H1 (cell line): ENCODE data around the gene RNASE4. TPM values are rescaled to one million over a fixed set of nuclear protein-coding genes. Genes with fewer than 3 reads are reported as not detected.

Experiments
- CTCF ChIA-PET: fragments of 300-600 bp; sonication (Branson Sonifier 250); formaldehyde crosslinking; loops from one replicate; lab custom pipeline; 2021; ENCODE audit not compliant: partially characterized antibody; lab: Charles Lee
- POLR2A ChIA-PET: fragments of 300-600 bp; sonication (Branson Sonifier 250); formaldehyde crosslinking; loops from one replicate; lab custom pipeline; 2021; ENCODE audit warnings: inconsistent platforms; ENCODE audit not compliant: partially characterized antibody; lab: Charles Lee
- DNase-seq, 2 experiments: peaks; one replicate each; pipeline versions ENCODE4 v3.0.0 to v3.0.0-alpha.2; 2010 to 2022; ENCODE audit warnings: low spot score in 2 of 2, low read depth in 1 of 2, mixed read lengths in 1 of 2
- FAIRE-seq: peaks from 2 replicates; lab custom pipeline; 2011; peaks lifted over from hg19 to GRCh38; lab: Jason Lieb, UNC
- H2AFZ ChIP-seq: 2 replicates; pipeline ENCODE4 v1.8.1; 2012; ENCODE audit warnings: low read length, inconsistent platforms
- H2AK5ac ChIP-seq: 2 replicates; pipeline ENCODE4 v1.6.1; 2013; ENCODE audit warnings: low read depth, low read length
- H2BK120ac ChIP-seq: replicated peaks from 2 replicates; pipeline ENCODE3; 2013; ENCODE audit warnings: low read depth, low read length, inconsistent platforms
- H2BK12ac ChIP-seq: 2 replicates; pipeline ENCODE4 v1.6.1; 2013; ENCODE audit warnings: low read depth, low read length
- H2BK15ac ChIP-seq: 2 replicates; pipeline ENCODE4 v1.6.1; 2013; ENCODE audit warnings: low read length
- H2BK20ac ChIP-seq: 2 replicates; pipeline ENCODE4 v1.6.1; 2013; ENCODE audit warnings: low read length
- H2BK5ac ChIP-seq: 2 replicates; pipeline ENCODE4 v1.6.1; 2013; ENCODE audit warnings: low read depth, low read length
- H3K14ac ChIP-seq: 2 replicates; pipeline ENCODE4 v1.6.1; 2013; ENCODE audit warnings: inconsistent platforms; ENCODE audit not compliant: insufficient read length
- H3K18ac ChIP-seq: 2 replicates; pipeline ENCODE4 v1.6.1; 2013; ENCODE audit warnings: low read length; ENCODE audit errors: extremely low read depth
- H3K23ac ChIP-seq: 2 replicates; pipeline ENCODE4 v1.6.1; 2013; ENCODE audit warnings: inconsistent platforms; ENCODE audit not compliant: insufficient read length
- H3K23me2 ChIP-seq: 2 replicates; pipeline ENCODE4 v1.6.1; 2013; ENCODE audit warnings: low read depth, low read length
- H3K27ac ChIP-seq: 2 replicates; pipeline ENCODE4 v1.6.1; 2011; ENCODE audit warnings: low read depth, low read length, inconsistent platforms
- H3K27me3 ChIP-seq, 4 experiments: replicated peaks in 1 of 4; 1 replicate in 1 of 4; 2 replicates in 3 of 4; pipeline versions ENCODE4 v1.6.1 to v1.8.1; 2011 to 2013; ENCODE audit warnings: low read length in 3 of 4, mild to moderate bottlenecking in 3 of 4, inconsistent platforms in 2 of 4, mixed read lengths in 2 of 4, moderate library complexity in 1 of 4; ENCODE audit not compliant: control insufficient read depth in 3 of 4, insufficient read depth in 3 of 4; ENCODE audit errors: extremely low read depth in 1 of 4
- H3K36me3 ChIP-seq, 4 experiments: 2 replicates each; pipeline versions ENCODE4 v1.6.1 to v1.8.1; 2011 to 2013; ENCODE audit warnings: mild to moderate bottlenecking in 4 of 4, low read length in 3 of 4, moderate library complexity in 2 of 4, control low read depth in 1 of 4, inconsistent platforms in 1 of 4; ENCODE audit not compliant: insufficient read depth in 4 of 4, control insufficient read depth in 2 of 4
- H3K4ac ChIP-seq: replicated peaks from 2 replicates; pipeline ENCODE3; 2013; ENCODE audit warnings: low read length, low read depth, mixed read lengths, inconsistent platforms; ENCODE audit not compliant: insufficient read length
- H3K4me1 ChIP-seq, 4 experiments: replicated peaks in 1 of 4; 1 replicate in 1 of 4; 2 replicates in 3 of 4; pipeline versions ENCODE4 v1.6.1 to v1.8.1; 2011 to 2013; ENCODE audit warnings: low read length in 3 of 4, inconsistent platforms in 2 of 4, mixed read lengths in 1 of 4; ENCODE audit not compliant: insufficient read depth in 4 of 4, control insufficient read depth in 3 of 4
- H3K4me2 ChIP-seq, 2 experiments: 2 replicates each; pipeline versions ENCODE4 v1.6.1 to v1.8.1; 2011 to 2013; ENCODE audit warnings: low read depth in 2 of 2, low read length in 2 of 2, control low read depth in 1 of 2, inconsistent platforms in 1 of 2, mild to moderate bottlenecking in 1 of 2; ENCODE audit not compliant: insufficient read depth in 1 of 2
- H3K4me3 ChIP-seq, 4 experiments: fragments of 200-600, 300-600 bp in 1 of 4; sonication (generic), shearing (Covaris generic), sonication (Bioruptor Twin) in 1 of 4; 2 replicates each; pipeline versions ENCODE4 v1.5.1 to v1.8.1; 2011 to 2016; ENCODE audit warnings: low read length in 4 of 4, low read depth in 3 of 4, control low read depth in 2 of 4, inconsistent platforms in 2 of 4, mild to moderate bottlenecking in 2 of 4, mixed read lengths in 1 of 4, moderate library complexity in 1 of 4; ENCODE audit not compliant: insufficient read depth in 2 of 4; ENCODE audit errors: extremely low read depth in 1 of 4
- H3K56ac ChIP-seq: replicated peaks from 2 replicates; pipeline ENCODE3; 2013; ENCODE audit warnings: low read depth, mild to moderate bottlenecking, mixed read lengths, low read length, inconsistent platforms; ENCODE audit not compliant: insufficient read length
- H3K79me1 ChIP-seq: 2 replicates; pipeline ENCODE4 v1.6.1; 2013; ENCODE audit warnings: low read depth, low read length, control low read depth
- H3K79me2 ChIP-seq, 2 experiments: 2 replicates each; pipeline versions ENCODE4 v1.6.1 to v1.8.1; 2012 to 2013; ENCODE audit warnings: low read length in 2 of 2, mild to moderate bottlenecking in 2 of 2, inconsistent platforms in 1 of 2; ENCODE audit not compliant: insufficient read depth in 2 of 2, control insufficient read depth in 1 of 2
- H3K9ac ChIP-seq, 4 experiments: replicated peaks in 1 of 4; 1 replicate in 1 of 4; 2 replicates in 3 of 4; pipeline versions ENCODE4 v1.6.1 to v1.8.1; 2011 to 2013; ENCODE audit warnings: low read depth in 3 of 4, low read length in 3 of 4, control low read depth in 2 of 4, mild to moderate bottlenecking in 2 of 4, moderate library complexity in 2 of 4, inconsistent platforms in 1 of 4; ENCODE audit errors: extremely low read depth in 1 of 4
- H3K9me3 ChIP-seq, 2 experiments: 2 replicates each; pipeline versions ENCODE4 v1.6.1 to v1.8.1; 2012 to 2013; ENCODE audit warnings: mild to moderate bottlenecking in 2 of 2, moderate library complexity in 2 of 2, control low read depth in 1 of 2, inconsistent platforms in 1 of 2, low read depth in 1 of 2, low read length in 1 of 2, mixed read lengths in 1 of 2; ENCODE audit not compliant: insufficient read depth in 2 of 2
- H4K20me1 ChIP-seq, 2 experiments: replicated peaks in 1 of 2; 2 replicates each; pipeline versions ENCODE3 to v1.8.1; 2011 to 2013; ENCODE audit warnings: inconsistent platforms in 2 of 2, low read length in 2 of 2, mild to moderate bottlenecking in 1 of 2; ENCODE audit not compliant: insufficient read depth in 2 of 2, control insufficient read depth in 1 of 2
- H4K5ac ChIP-seq: 2 replicates; pipeline ENCODE4 v1.6.1; 2013; ENCODE audit warnings: low read length, low read depth, mixed read lengths, inconsistent platforms; ENCODE audit not compliant: insufficient read length
- H4K8ac ChIP-seq: 2 replicates; pipeline ENCODE4 v1.8.0; 2013; ENCODE audit warnings: mild to moderate bottlenecking, moderate library complexity, low read length, inconsistent platforms; ENCODE audit not compliant: insufficient read depth; ENCODE audit errors: extremely low read depth
- H4K91ac ChIP-seq: replicated peaks from 2 replicates; pipeline ENCODE3; 2013; ENCODE audit warnings: low read length, mixed read lengths, inconsistent platforms; ENCODE audit not compliant: insufficient read length
- ATF3 ChIP-seq: IDR thresholded peaks from 2 replicates; pipeline ENCODE4 v1.6.1; 2011; ENCODE audit warnings: low read depth, mild to moderate bottlenecking, low read length; ENCODE audit not compliant: insufficient read depth
- CTBP2 ChIP-seq: IDR thresholded peaks from 2 replicates; pipeline ENCODE4 v1.7.0; 2011; ENCODE audit warnings: borderline replicate concordance, mild to moderate bottlenecking, moderate library complexity, mixed read lengths, low read length; ENCODE audit not compliant: insufficient read depth, insufficient read length
- HDAC2 ChIP-seq, 2 experiments: fragments of 300-600 bp in 1 of 2; sonication (generic) in 1 of 2; IDR thresholded peaks; 2 replicates each; pipeline ENCODE4 v1.6.1; 2011 to 2012; ENCODE audit warnings: low read depth in 2 of 2, low read length in 2 of 2, mild to moderate bottlenecking in 2 of 2, moderate library complexity in 2 of 2, borderline replicate concordance in 1 of 2, inconsistent platforms in 1 of 2
- POLR2A ChIP-seq, 2 experiments: IDR thresholded peaks; 1 replicate in 1 of 2; 2 replicates in 1 of 2; pipeline ENCODE4 v1.6.1; 2011; ENCODE audit warnings: low read depth in 2 of 2, low read length in 2 of 2, mild to moderate bottlenecking in 2 of 2; ENCODE audit errors: control extremely low read depth in 1 of 2
- RBBP5 ChIP-seq: IDR thresholded peaks from 2 replicates; pipeline ENCODE4 v1.7.1; 2012; ENCODE audit warnings: low read depth, mild to moderate bottlenecking, inconsistent platforms, low read length, moderate library complexity, borderline replicate concordance
- SIRT6 ChIP-seq: IDR thresholded peaks from one replicate; pipeline ENCODE4 v1.7.1; 2012; ENCODE audit warnings: low read length, inconsistent platforms
- SP2 ChIP-seq: IDR thresholded peaks from 2 replicates; pipeline ENCODE4 v1.6.1; 2012; ENCODE audit warnings: mild to moderate bottlenecking, low read length, inconsistent platforms
- WGBS, 2 experiments: shearing (Covaris generic) in 1 of 2; methylation state at CpG; one replicate each; pipeline versions ENCODE4 v1.1.6 to v1.1.7; 2013 to 2015; ENCODE audit warnings: low lambda C conversion rate in 2 of 2, mixed read lengths in 2 of 2, inconsistent platforms in 1 of 2, low coverage in 1 of 2, missing lambda C conversion rate in 1 of 2; ENCODE audit not compliant: insufficient replicate concordance in 2 of 2, insufficient coverage in 1 of 2, insufficient read length in 1 of 2; ENCODE audit errors: extremely low coverage in 1 of 2, missing lambda C conversion rate in 1 of 2; 5-methylcytosine and 5-hydroxymethylcytosine counted together
- polyA plus RNA-seq, 7 experiments: library from polyadenylated mRNA; depleted of rRNA in 3 of 7; stranded (reverse) in 5 of 7; unstranded in 2 of 7; fragments of >200 nt in 5 of 7; fragments of 200-250 nt in 2 of 7; gene quantifications; 1 replicate in 5 of 7; 2 replicates in 1 of 7; 4 replicates in 1 of 7; pipeline versions ENCODE4 v1.2.1 to v1.2.3, GENCODE V29; 2011 to 2013; ENCODE audit warnings: missing spikeins in 2 of 7, mixed read lengths in 2 of 7
- total RNA-seq: library from RNA; stranded (reverse); fragmentation: NEBNext Ultra II Directional; extraction: Animal tissue kit (Norgen Biotek cat#: 25700); gene quantifications from 2 replicates; pipeline ENCODE4 v1.2.1, GENCODE V29; 2021

The RNASE4 gene
- total and polyA plus RNA-seq, 2 of the 8 experiments (the other 6 are each of a cell fraction or from before 2014, with no cell fraction given): 0.61 to 3.5 TPM

- ChIA-PET POLR2A (no interaction called here), CTCF (interaction anchor here (1.2 to 16.7 kb wide), 2 partner anchors 27 to 77 kb away, joined by 4 to 282 read pairs; no protein-coding TSS in a partner anchor)
- H4K20me1 ChIP-seq: no peaks in the 10 kb centered on the region
- H3K23me2 ChIP-seq: peaks cover 11% of the 10 kb centered on the region
- no peak overlapping the region for H3K56ac ChIP-seq
- H2BK12ac ChIP-seq: no peak overlapping the region
- H3K27me3 ChIP-seq: no peaks in the 10 kb centered on the region
- WGBS, 2 experiments: 86% methylated on average over 5 of the region's 5 CpGs; no CpG with 5 or more reads in 1 of the 2 experiments
- no peaks in the 10 kb centered on the region for H3K79me1 ChIP-seq
- H4K91ac ChIP-seq: no peak overlapping the region
- H3K9me3 ChIP-seq: no peaks in the 10 kb centered on the region
- no peak overlapping the region for H2BK120ac ChIP-seq
- no peaks in the 10 kb centered on the region for H3K79me2 ChIP-seq
- no peak overlapping the region for H3K4ac ChIP-seq
- DNase-seq: no peak
- no peak overlapping the region for H3K23ac ChIP-seq
- H2AK5ac ChIP-seq: no peak overlapping the region
- H2BK5ac ChIP-seq: no peak overlapping the region
- H2BK20ac ChIP-seq: no peak overlapping the region
- H3K9ac ChIP-seq: no peak overlapping the region
- no peak overlapping the region for H4K5ac ChIP-seq
- H3K4me3 ChIP-seq: no peak overlapping the region
- H4K8ac ChIP-seq: no peak overlapping the region
- H2AFZ ChIP-seq: no peak overlapping the region
- H3K4me2 ChIP-seq: no peak overlapping the region
- H2BK15ac ChIP-seq: no peak overlapping the region
- H3K18ac ChIP-seq: no peak overlapping the region
- H3K36me3 ChIP-seq: no peaks in the 10 kb centered on the region
- no peak for FAIRE-seq
- no peak overlapping the region for H3K14ac ChIP-seq
- H3K4me1 ChIP-seq: no peaks in the 10 kb centered on the region
- H3K27ac ChIP-seq: no peak overlapping the region
- TF ChIP-seq CTBP2 (no peak), SIRT6 (no peak), ATF3 (no peak), POLR2A (IDR thresholded peaks at IDR 0.05; ENCODE audit: control extremely low read depth in 1 of 2, low read depth in 2 of 2, low read length in 2 of 2) (no peak), HDAC2 (IDR thresholded peaks at IDR 0.05; ENCODE audit: borderline replicate concordance in 1 of 2, low read depth in 2 of 2, low read length in 2 of 2) (no peak), SP2 (no peak), RBBP5 (no peak)
These were observed 3.2 kb downstream of the RNASE4 start for GRCh38 chr14:20687362-20688166.
